HepG2 (cell line): Measurements from ENCODE around the gene ALDH1L2. TPM values are rescaled to one million over a fixed set of nuclear protein-coding genes. Genes with fewer than 3 reads are reported as not detected.

Source experiments
- ATAC-seq: fragments of 200-7000 bp; cut with Tn5 transposase; 3 replicates; pipeline ENCODE4 v1.9.1; 2020; ENCODE audit warnings: mild to moderate bottlenecking, moderate library complexity
- BruUV-seq: library from RNA; stranded (reverse); fragments of 400-500 nt; replicated peaks from 2 replicates; lab custom pipeline; 2021; lab: Mats Ljungman, UMichigan
- CTCF ChIA-PET: fragments of 300-600 bp; formaldehyde crosslinking; extraction: SDS; loops from one replicate; lab custom pipeline; 2021; ENCODE audit warnings: low total read pairs, inconsistent platforms, low intra/inter-chr PET ratio; lab: Yijun Ruan, JAX
- POLR2A ChIA-PET: fragments of 350-600 bp; sonication (Branson Sonifier 250); formaldehyde crosslinking; loops from one replicate; lab custom pipeline; 2020; ENCODE audit warnings: antibody characterized with exemption, inconsistent platforms; lab: Yijun Ruan, JAX
- DNase-seq: peaks from one replicate; pipeline ENCODE4 v3.0.0-alpha.2; 2015; ENCODE audit warnings: low spot score
- FAIRE-seq: peaks from 3 replicates; lab custom pipeline; 2011; peaks lifted over from hg19 to GRCh38; lab: Jason Lieb, UNC
- H2AFZ ChIP-seq: one replicate; pipeline ENCODE4 v1.6.1; 2011; ENCODE audit warnings: low read length, inconsistent platforms
- H3K27ac ChIP-seq: fragments of 300-600 bp; 3 replicates; pipeline ENCODE4 v1.8.0; 2011; ENCODE audit warnings: mixed run types, mild to moderate bottlenecking, mixed read lengths, low read length, inconsistent platforms; ENCODE audit not compliant: insufficient read depth; ENCODE audit errors: extremely low read length
- H3K27me3 ChIP-seq, 2 experiments: fragments of 200-600 bp in 1 of 2; 2 replicates in 1 of 2; 3 replicates in 1 of 2; pipeline versions ENCODE4 v1.6.0 to v1.8.0; 2011; ENCODE audit warnings: low read length in 2 of 2, mild to moderate bottlenecking in 2 of 2, moderate library complexity in 2 of 2, inconsistent platforms in 1 of 2; ENCODE audit not compliant: insufficient read depth in 2 of 2, control insufficient read depth in 1 of 2
- H3K36me3 ChIP-seq, 2 experiments: fragments of 200-600 bp in 1 of 2; replicated peaks in 1 of 2; 2 replicates in 1 of 2; 3 replicates in 1 of 2; pipeline versions ENCODE4 v1.5.1 to v1.8.0; 2011; ENCODE audit warnings: low read length in 2 of 2, inconsistent platforms in 1 of 2; ENCODE audit not compliant: insufficient read depth in 2 of 2, control insufficient read depth in 1 of 2
- H3K4me1 ChIP-seq: 2 replicates; pipeline ENCODE4 v1.5.1; 2012; ENCODE audit warnings: low read length, inconsistent platforms; ENCODE audit not compliant: insufficient read depth
- H3K4me2 ChIP-seq: 2 replicates; pipeline ENCODE4 v1.6.0; 2011; ENCODE audit warnings: low read depth, low read length, inconsistent platforms
- H3K4me3 ChIP-seq, 3 experiments: fragments of 200-600 bp in 1 of 3; sonication (generic), shearing (Covaris generic) in 1 of 3; replicated peaks in 1 of 3; 2 replicates each; pipeline ENCODE4 v1.5.1; 2011 to 2016; ENCODE audit warnings: low read length in 3 of 3, inconsistent platforms in 2 of 3, low read depth in 2 of 3, mild to moderate bottlenecking in 2 of 3, control low read depth in 1 of 3, mixed read lengths in 1 of 3; ENCODE audit not compliant: insufficient read depth in 1 of 3
- H3K79me2 ChIP-seq: one replicate; pipeline ENCODE4 v1.6.1; 2011; ENCODE audit warnings: low read length, inconsistent platforms; ENCODE audit not compliant: insufficient read depth
- H3K9ac ChIP-seq: 2 replicates; pipeline ENCODE4 v1.6.0; 2011; ENCODE audit warnings: mild to moderate bottlenecking, low read depth, low read length, inconsistent platforms; ENCODE audit not compliant: insufficient read depth
- H3K9me3 ChIP-seq: 2 replicates; pipeline ENCODE4 v1.5.1; 2012; ENCODE audit warnings: mild to moderate bottlenecking, low read length
- H4K20me1 ChIP-seq: 2 replicates; pipeline ENCODE4 v1.6.0; 2011; ENCODE audit warnings: inconsistent platforms, mild to moderate bottlenecking, low read length, moderate library complexity; ENCODE audit not compliant: insufficient read depth
- SSRP1 ChIP-seq: IDR thresholded peaks from 2 replicates; pipeline ENCODE4 v1.6.1; 2016; ENCODE audit warnings: control low read depth
- TBL1XR1 ChIP-seq: fragments of 150-350 bp; IDR thresholded peaks from 2 replicates; pipeline ENCODE4 v1.6.1; 2014; ENCODE audit warnings: borderline replicate concordance, low read length; ENCODE audit not compliant: partially characterized antibody
- ZNF605 ChIP-seq: sonication (generic); formaldehyde crosslinking; IDR thresholded peaks from 2 replicates; pipeline ENCODE4 v1.8.0; 2022; ENCODE audit warnings: mild to moderate bottlenecking, missing genetic modification reagents
- ZNF652 ChIP-seq: IDR thresholded peaks from 2 replicates; pipeline ENCODE4 v1.6.1; 2016; ENCODE audit warnings: low read depth, borderline replicate concordance
- ZNF891 ChIP-seq: sonication (generic); formaldehyde crosslinking; IDR thresholded peaks from 2 replicates; pipeline ENCODE4 v1.5.0; 2020; ENCODE audit warnings: mild to moderate bottlenecking, missing genetic modification reagents
- WGBS: methylation state at CpG from one replicate; pipeline ENCODE4 v1.1.6; 2017; ENCODE audit warnings: low lambda C conversion rate; 5-methylcytosine and 5-hydroxymethylcytosine counted together
- in situ Hi-C: cut with HindIII; loops from 2 replicates; pipeline ENCODE4 v1.10.0; 2017; ENCODE audit warnings: low pct_unique_long_range_greater_than_20kb; ENCODE audit not compliant: extremely low pct_ligation_motif_present
- intact Hi-C: fragments of 100-400 bp; cut with micrococcal nuclease; formaldehyde crosslinking; loops from one replicate; pipeline ENCODE4 v1.10.0; 2022; ENCODE audit not compliant: unreplicated experiment
- polyA plus RNA-seq, 8 experiments: library from polyadenylated mRNA; depleted of rRNA in 3 of 8; stranded (reverse) in 7 of 8; unstranded in 1 of 8; fragments of >200 nt; fragmentation: Illumina TruSeq in 4 of 8; extraction: Trizol in 4 of 8; gene quantifications; 2 replicates each; pipeline versions ENCODE4 v1.2.1 to v1.2.3, GENCODE V29; 2011 to 2016; ENCODE audit warnings: low read depth in 4 of 8, missing spikeins in 1 of 8, mixed read lengths in 1 of 8; ENCODE audit not compliant: insufficient read depth in 1 of 8
- total RNA-seq, 5 experiments: library from RNA; depleted of rRNA; stranded (reverse); fragments of >200 nt; fragmentation: Illumina TruSeq; extraction: Trizol; gene quantifications; 2 replicates each; pipeline ENCODE4 v1.2.3, GENCODE V29; 2016; ENCODE audit warnings: low read depth in 1 of 5
- TF ChIP-seq, protein P1 (sequence below): sonication (generic); formaldehyde crosslinking; IDR thresholded peaks from 2 replicates; pipeline ENCODE4 v1.8.1; 2023; ENCODE audit warnings: mild to moderate bottlenecking, inconsistent platforms, moderate library complexity, missing genetic modification reagents, borderline replicate concordance
- TF ChIP-seq, protein P2 (sequence below), 2 experiments: fragments of 450-650 bp in 1 of 2; sonication (generic) in 1 of 2; formaldehyde crosslinking in 1 of 2; IDR thresholded peaks; 2 replicates each; pipeline versions ENCODE4 v1.6.1 to v1.8.0; 2016 to 2022; ENCODE audit warnings: antibody characterized with exemption in 1 of 2, mild to moderate bottlenecking in 1 of 2, missing genetic modification reagents in 1 of 2
- TF ChIP-seq, protein P3 (sequence below): sonication (generic); formaldehyde crosslinking; IDR thresholded peaks from 2 replicates; pipeline ENCODE4 v1.5.0; 2020; ENCODE audit warnings: mild to moderate bottlenecking, missing genetic modification reagents

ALDH1L2 gene
- total and polyA plus RNA-seq, 2 of the 13 experiments (the other 11 are each of a cell fraction or from before 2014, with no cell fraction given), result 0.40 to 4.6 TPM

DNA sequence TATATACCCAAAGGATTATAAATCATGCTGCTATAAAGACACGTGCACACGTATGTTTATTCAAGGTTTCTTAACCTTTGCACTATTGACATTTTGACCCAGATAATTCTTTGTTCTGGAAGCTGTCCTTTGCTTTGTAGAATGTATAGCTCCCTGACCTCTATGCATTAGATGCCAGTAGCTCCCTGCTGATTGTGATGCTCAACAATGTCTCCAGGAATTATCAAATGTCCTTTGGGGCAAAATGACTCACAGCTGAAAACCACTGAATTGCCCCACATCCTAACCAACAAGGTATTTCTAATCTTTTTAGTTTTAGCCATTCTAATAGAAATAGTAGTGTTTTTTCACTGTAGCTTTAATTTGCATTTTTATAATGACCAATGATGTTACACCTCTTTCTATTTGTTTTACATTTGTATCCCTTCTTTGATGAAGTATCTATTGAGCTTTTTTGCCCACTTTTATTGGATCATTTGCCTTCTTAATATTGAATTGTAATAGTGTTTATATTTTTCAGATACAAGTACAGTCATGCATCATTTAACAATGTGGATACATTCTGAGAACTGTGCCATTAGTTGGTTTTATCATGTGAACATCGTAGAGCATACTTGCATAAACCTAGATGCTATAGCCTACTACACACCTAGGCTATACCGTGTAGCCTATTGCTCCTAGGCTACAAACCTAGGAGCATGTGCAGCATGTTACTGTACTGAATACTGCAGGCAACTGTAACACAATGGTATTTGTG is 108.5 kb downstream of the ALDH1L2 start:
- Histone ChIP-seq H3K27ac (no peak overlapping the region), H4K20me1 (no peaks in the 10 kb centered on the region), H3K4me2 (no peak overlapping the region), H2AFZ (no peak overlapping the region), H3K9ac (no peak overlapping the region), H3K4me3 (no peak overlapping the region), H3K9me3 (no peaks in the 10 kb centered on the region), H3K27me3 (no peaks in the 10 kb centered on the region), H3K36me3 (no peaks in the 10 kb centered on the region), H3K79me2 (no peaks in the 10 kb centered on the region), H3K4me1 (no peaks in the 10 kb centered on the region)
- 0% methylated on average over 4 of the region's 4 CpGs for WGBS
- no peak for ATAC-seq
- intact Hi-C loops, result no loop called here
- FAIRE-seq, result no peak
- ChIA-PET POLR2A (no interaction called here), CTCF (no interaction called here)
- no peak for DNase-seq
- no TSS peak for BruUV-seq
- in situ Hi-C loops, result loop anchor here (25.0 kb wide), 1 partner anchor 412 kb away; no protein-coding TSS in a partner anchor
- TF ChIP-seq TBL1XR1 (no peak), ZNF605 (CRISPR knock-in tag) (no peak), ZNF891 (CRISPR knock-in tag) (no peak), ZNF652 (CRISPR knock-in tag) (no peak), SSRP1 (CRISPR knock-in tag) (no peak)
- TF ChIP-seq, protein P1, sequence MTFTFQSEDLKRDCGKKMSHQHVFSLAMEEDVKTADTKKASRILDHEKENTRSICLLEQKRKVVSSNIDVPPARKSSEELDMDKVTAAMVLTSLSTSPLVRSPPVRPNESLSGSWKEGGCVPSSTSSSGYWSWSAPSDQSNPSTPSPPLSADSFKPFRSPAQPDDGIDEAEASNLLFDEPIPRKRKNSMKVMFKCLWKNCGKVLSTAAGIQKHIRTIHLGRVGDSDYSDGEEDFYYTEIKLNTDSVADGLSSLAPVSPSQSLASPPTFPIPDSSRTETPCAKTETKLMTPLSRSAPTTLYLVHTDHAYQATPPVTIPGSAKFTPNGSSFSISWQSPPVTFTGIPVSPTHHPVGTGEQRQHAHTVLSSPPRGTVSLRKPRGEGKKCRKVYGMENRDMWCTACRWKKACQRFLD (CRISPR knock-in tag), result no peak
- TF ChIP-seq, protein P2, sequence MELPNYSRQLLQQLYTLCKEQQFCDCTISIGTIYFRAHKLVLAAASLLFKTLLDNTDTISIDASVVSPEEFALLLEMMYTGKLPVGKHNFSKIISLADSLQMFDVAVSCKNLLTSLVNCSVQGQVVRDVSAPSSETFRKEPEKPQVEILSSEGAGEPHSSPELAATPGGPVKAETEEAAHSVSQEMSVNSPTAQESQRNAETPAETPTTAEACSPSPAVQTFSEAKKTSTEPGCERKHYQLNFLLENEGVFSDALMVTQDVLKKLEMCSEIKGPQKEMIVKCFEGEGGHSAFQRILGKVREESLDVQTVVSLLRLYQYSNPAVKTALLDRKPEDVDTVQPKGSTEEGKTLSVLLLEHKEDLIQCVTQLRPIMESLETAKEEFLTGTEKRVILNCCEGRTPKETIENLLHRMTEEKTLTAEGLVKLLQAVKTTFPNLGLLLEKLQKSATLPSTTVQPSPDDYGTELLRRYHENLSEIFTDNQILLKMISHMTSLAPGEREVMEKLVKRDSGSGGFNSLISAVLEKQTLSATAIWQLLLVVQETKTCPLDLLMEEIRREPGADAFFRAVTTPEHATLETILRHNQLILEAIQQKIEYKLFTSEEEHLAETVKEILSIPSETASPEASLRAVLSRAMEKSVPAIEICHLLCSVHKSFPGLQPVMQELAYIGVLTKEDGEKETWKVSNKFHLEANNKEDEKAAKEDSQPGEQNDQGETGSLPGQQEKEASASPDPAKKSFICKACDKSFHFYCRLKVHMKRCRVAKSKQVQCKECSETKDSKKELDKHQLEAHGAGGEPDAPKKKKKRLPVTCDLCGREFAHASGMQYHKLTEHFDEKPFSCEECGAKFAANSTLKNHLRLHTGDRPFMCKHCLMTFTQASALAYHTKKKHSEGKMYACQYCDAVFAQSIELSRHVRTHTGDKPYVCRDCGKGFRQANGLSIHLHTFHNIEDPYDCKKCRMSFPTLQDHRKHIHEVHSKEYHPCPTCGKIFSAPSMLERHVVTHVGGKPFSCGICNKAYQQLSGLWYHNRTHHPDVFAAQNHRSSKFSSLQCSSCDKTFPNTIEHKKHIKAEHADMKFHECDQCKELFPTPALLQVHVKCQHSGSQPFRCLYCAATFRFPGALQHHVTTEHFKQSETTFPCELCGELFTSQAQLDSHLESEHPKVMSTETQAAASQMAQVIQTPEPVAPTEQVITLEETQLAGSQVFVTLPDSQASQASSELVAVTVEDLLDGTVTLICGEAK (IDR thresholded peaks at IDR 0.05), result no peak
- TF ChIP-seq, protein P2 (CRISPR knock-in tag; IDR thresholded peaks at IDR 0.05), result no peak
- TF ChIP-seq, protein P3, sequence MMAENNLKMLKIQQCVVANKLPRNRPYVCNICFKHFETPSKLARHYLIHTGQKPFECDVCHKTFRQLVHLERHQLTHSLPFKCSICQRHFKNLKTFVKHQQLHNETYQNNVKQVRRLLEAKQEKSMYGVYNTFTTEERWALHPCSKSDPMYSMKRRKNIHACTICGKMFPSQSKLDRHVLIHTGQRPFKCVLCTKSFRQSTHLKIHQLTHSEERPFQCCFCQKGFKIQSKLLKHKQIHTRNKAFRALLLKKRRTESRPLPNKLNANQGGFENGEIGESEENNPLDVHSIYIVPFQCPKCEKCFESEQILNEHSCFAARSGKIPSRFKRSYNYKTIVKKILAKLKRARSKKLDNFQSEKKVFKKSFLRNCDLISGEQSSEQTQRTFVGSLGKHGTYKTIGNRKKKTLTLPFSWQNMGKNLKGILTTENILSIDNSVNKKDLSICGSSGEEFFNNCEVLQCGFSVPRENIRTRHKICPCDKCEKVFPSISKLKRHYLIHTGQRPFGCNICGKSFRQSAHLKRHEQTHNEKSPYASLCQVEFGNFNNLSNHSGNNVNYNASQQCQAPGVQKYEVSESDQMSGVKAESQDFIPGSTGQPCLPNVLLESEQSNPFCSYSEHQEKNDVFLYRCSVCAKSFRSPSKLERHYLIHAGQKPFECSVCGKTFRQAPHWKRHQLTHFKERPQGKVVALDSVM, result no peak
